ENCODE results near the gene LTBP2.

LTBP2 gene

DNA sequence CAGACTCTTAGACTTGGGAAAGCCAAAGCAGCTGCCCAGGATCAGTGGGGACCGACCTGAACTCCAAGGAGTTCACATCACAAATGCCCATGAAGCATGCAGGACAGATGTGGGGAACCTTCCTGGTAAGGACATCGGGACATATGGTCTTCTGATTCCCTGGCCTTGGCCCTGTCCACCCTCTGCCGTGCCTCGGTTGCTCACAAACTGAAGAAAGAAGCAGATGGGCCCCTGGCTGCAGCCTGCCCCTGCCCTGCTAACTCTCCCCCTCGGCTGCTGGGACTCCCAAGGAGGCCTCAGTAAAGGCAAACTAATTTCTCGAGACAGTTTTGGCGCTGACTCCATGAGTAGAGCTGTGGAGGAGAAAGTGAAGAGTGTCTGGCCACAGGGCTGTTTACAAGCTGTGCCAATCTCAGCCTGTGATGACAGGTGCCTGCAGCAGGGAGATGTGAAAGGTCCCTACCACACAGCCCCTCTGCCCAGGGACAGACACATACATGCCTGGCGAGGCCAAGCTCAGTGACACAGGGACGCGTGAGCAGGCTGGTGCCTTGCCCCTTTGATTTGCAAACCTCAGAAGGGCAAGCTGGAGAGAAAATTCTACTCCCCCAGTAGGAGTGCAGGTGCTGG is 69.9 kb downstream of the LTBP2 start:
- TF ChIP-seq, protein P1, sequence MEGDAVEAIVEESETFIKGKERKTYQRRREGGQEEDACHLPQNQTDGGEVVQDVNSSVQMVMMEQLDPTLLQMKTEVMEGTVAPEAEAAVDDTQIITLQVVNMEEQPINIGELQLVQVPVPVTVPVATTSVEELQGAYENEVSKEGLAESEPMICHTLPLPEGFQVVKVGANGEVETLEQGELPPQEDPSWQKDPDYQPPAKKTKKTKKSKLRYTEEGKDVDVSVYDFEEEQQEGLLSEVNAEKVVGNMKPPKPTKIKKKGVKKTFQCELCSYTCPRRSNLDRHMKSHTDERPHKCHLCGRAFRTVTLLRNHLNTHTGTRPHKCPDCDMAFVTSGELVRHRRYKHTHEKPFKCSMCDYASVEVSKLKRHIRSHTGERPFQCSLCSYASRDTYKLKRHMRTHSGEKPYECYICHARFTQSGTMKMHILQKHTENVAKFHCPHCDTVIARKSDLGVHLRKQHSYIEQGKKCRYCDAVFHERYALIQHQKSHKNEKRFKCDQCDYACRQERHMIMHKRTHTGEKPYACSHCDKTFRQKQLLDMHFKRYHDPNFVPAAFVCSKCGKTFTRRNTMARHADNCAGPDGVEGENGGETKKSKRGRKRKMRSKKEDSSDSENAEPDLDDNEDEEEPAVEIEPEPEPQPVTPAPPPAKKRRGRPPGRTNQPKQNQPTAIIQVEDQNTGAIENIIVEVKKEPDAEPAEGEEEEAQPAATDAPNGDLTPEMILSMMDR (IDR thresholded peaks at IDR 0.05) = no peak

DNA sequence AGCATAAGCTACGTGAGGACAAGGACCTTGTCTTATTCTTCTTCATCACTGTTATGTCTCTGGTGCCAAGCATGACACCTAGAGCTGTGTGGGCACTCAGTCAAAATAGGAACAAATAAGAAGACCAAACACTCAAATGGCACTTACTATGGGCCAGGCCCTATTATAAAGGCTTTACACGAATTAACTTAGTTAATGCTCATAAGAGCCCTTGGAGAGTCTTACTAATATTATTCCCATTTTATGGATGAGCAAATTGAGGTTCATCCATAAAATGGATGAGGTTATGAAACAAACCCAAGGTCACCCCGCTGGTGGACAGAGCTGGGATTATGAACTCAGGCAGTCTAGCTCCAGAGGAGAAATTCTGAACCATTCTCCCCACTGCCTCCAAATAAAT is 70.8 kb downstream of the LTBP2 start:
- TF ChIP-seq, protein P1 (IDR thresholded peaks at IDR 0.05) = no peak

DNA sequence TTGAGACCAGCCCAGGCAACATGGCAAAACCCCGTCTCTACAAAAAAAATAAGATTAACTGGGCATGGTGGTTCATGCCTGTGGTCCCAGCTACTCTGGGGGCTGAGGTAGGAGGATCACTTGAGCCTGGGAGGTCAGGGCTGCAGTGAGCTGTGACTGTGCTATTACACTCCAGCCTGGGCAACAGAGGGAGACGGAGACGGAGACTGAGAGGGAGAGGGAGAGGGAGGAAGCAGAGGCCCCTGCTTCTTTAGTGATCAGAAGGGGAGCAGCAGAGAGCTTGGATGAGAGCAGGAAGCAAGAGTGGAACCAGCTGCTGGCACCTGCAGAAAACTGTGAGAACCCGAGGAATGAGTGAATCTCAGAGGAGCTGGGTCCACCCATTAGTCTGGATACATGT is 72.5 kb downstream of the LTBP2 start:
- TF ChIP-seq, protein P1 (IDR thresholded peaks at IDR 0.05) = no peak

DNA sequence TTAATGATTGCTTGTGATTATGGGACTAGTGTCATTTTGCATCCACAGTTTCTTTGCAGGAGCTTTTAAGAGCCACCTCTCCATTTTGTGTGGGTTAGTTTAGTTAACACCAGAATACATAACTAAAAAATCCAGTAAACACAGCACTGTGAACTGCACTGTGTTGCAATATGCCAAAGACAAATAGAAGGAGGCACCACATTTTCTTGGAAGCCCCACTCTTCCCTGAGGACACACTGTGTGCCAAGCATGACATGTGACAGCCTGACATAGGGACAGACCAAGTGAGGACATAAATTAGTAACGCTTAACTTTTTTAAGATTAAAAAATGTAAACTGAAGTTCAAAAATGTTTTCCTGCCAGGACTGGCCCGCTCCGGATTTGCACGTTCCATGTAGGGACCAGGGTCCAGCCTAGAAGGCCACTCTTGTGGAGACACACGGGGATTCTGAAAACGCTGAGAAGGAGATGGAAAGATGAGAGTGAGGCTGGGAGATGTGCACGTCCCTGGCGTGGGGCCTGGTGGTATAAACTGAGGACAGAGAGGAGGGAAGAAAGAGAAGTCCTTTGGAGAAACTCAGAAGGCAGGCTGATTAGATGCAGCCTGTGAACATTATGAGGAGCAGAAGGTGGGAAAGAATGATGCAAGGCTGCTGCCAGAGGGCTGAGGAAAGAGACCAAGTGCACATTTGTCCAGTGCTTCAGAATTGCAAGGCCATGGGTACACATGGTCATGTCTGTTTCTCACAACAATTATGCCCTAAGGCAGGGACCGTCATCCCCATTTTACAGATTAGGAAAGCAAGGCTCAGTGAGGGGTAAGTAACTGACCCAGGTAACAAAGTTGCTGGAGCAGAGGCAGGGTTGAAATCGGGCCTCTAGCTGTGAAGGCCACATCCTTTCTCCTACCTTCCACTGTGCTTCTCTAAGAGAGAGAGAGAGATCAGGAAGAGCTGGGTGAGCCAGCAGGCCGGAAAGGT is 73.3 kb downstream of the LTBP2 start:
- TF ChIP-seq, protein P1 (IDR thresholded peaks at IDR 0.05) = no peak

DNA sequence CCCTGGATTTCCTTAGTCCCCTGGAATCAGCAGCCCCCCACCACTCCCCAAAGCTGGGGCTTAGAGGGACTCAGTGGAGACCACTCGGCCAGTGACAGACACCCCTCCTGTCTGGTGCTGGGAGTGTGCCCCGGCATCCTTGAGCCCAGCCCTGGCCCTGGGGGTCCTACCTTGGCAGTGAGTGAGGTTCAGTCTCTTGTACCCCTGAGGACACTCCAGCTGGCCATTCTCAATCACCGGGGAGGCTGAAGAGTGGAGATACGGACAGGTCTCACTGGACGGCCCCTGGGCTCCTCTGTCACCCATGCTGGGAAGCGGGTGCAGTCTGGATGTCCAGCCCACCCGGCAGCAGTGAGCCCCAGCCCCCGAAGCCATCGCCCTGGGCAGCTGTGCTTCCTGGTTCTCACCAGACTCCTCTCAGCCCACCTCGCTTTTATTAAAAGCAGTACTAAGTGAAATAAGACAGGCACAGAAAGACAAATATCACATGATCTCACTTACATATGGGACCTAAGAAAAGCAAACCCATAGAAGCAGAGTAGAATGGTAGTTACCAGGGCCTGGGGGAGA is 76.2 kb downstream of the LTBP2 start:
- TF ChIP-seq, protein P1 (IDR thresholded peaks at IDR 0.05) = no peak

DNA sequence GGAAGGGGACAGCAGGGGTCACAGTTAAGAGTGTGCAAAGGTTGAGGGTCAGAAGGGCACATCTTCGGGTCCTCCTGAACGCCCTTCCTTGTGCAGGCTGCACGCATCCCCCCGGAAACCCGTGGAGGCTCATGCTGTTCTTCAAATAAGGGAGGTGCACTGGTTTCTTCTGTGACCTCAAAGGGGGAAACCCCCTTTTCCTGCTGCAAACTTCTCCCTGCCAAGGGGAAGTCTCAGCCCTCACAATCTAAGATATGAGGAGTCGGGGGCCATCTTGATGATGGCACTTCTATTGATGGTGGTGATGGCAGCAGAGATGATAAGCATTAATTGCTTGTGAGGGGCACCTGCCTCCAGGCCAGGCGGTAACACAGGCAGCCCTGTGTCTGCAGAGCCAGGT is 78.5 kb downstream of the LTBP2 start:
- TF ChIP-seq, protein P1 (IDR thresholded peaks at IDR 0.05) = no peak

DNA sequence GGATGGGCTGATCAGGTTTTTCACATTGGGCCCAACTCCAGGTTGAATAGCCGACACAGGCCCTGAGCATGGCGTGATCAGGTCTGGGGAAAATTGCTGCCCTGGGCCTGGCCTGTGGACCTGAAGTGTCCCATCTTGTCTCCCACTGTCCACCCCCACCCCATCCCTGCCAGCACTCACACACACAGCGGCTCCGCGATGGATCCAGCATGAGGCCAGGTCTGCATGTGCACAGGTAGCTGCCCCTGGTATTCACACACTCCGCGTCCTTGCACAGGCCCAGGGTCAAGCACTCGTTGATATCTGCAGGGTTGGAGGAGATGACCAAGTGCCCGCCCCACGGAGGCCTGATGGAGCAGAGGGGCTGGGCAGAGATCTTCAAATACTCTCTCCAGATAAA is 79.8 kb downstream of the LTBP2 start:
- TF ChIP-seq, protein P1 (IDR thresholded peaks at IDR 0.05) = no peak
